Heart left ventricle (tissue), 16 donors: ENCODE data around the gene CD96. TPM values are rescaled to one million over a fixed set of nuclear protein-coding genes. Genes with fewer than 3 reads are reported as not detected.
"Not testable (repeated sequence)": the region's sequence is repeated elsewhere in the genome, so short reads cannot be mapped to it uniquely, and the experiment has no call there.

Experiments
- ATAC-seq, 4 donors: fragments of 200-7000 bp; cut with Tn5 transposase; one replicate each; pipeline ENCODE4 v1.9.1; 2020 to 2022; ENCODE audit warnings: moderate library complexity in 4 of 4, mild to moderate bottlenecking in 3 of 4, moderate number of reproducible peaks in 1 of 4
- DNase-seq, 5 donors: peaks; one replicate each; pipeline ENCODE4 v3.0.0-alpha.2; 2020
- H3K27ac ChIP-seq, 12 donors: fragments of 200-600 bp; sonication (generic) in 4 of 12; one replicate each; pipeline versions ENCODE4 v1.5.0 to v1.8.0; 2016 to 2022; ENCODE audit warnings: mild to moderate bottlenecking in 2 of 12
- H3K27me3 ChIP-seq, 9 donors: fragments of 200-600 bp; sonication (generic) in 2 of 9; one replicate each; pipeline versions ENCODE4 v1.5.1 to v1.8.0; 2016 to 2022; ENCODE audit warnings: mild to moderate bottlenecking in 3 of 9
- H3K36me3 ChIP-seq, 9 donors: fragments of 200-600 bp; sonication (generic) in 2 of 9; one replicate each; pipeline versions ENCODE4 v1.5.0 to v1.8.0; 2018 to 2022; ENCODE audit warnings: mild to moderate bottlenecking in 2 of 9
- H3K4me1 ChIP-seq, 12 donors: fragments of 200-600 bp; sonication (generic) in 4 of 12; one replicate each; pipeline versions ENCODE4 v1.5.0 to v1.8.0; 2016 to 2022; ENCODE audit warnings: mild to moderate bottlenecking in 3 of 12
- H3K4me3 ChIP-seq, 12 donors: fragments of 200-600 bp; sonication (generic) in 4 of 12; one replicate each; pipeline versions ENCODE4 v1.5.0 to v1.8.0; 2017 to 2022; ENCODE audit warnings: mild to moderate bottlenecking in 9 of 12, moderate library complexity in 4 of 12
- H3K9me3 ChIP-seq, 12 donors: fragments of 200-600 bp; sonication (generic) in 4 of 12; one replicate each; pipeline versions ENCODE4 v1.5.0 to v1.8.0; 2016 to 2022; ENCODE audit warnings: mild to moderate bottlenecking in 1 of 12
- POLR2A ChIP-seq, 2 donors: fragments of 450-650 bp; IDR thresholded peaks; one replicate each; pipeline ENCODE4 v1.6.1; 2017; ENCODE audit warnings: antibody characterized with exemption in 2 of 2, mild to moderate bottlenecking in 2 of 2, moderate library complexity in 2 of 2
- WGBS, 4 donors: extraction: QIAGEN DNeasy Blood & Tissue Kit in 2 of 4; methylation state at CpG; one replicate each; pipeline versions ENCODE4 v1.1.5 to v1.1.7; 2013 to 2018; 5-methylcytosine and 5-hydroxymethylcytosine counted together
- intact Hi-C, 10 donors: fragments of 100-400 bp; cut with DNase I; formaldehyde crosslinking; loops; one replicate each; pipeline versions ENCODE4 v1.11.1 to v1.14.2; 2022
- polyA plus RNA-seq, 2 donors: library from polyadenylated mRNA; stranded (reverse); fragments of 200-250 nt; gene quantifications; one replicate each; pipeline ENCODE4 v1.2.3, GENCODE V29; 2013
- total RNA-seq, 9 donors: library from RNA; depleted of rRNA in 2 of 9; stranded (reverse); fragments of >200 nt in 2 of 9; fragmentation: NEBNext Ultra II Directional in 3 of 9; extraction: Animal tissue kit (Norgen Biotek cat#: 25700) in 3 of 9; gene quantifications; one replicate each; pipeline versions ENCODE4 v1.1.0 to v1.2.4, GENCODE V29; 2016 to 2023
- TF ChIP-seq, protein P1 (sequence below), 12 donors: fragments of 200-600 bp; sonication (generic) in 4 of 12; IDR thresholded peaks; one replicate each; pipeline versions ENCODE4 v1.5.0 to v1.8.0; 2018 to 2022; ENCODE audit warnings: antibody characterized with exemption in 12 of 12, mild to moderate bottlenecking in 5 of 12
- donor health status: ischemic (EF 13 %, LVEDD 7.1; RV severe dilation, severe dysfunction).
- donor health status: healthy with polysubstance abuse.
- donor health status: DM: no; HTN: yes; CAD: no.
- donor health status: DM: no; HTN: no; CAD: no.
- donor health status: ischemic (EF 25% LVEDD 6.9; RV normal size, moderate dysfunction).
- donor health status: ischemic (EF 25% LVEDD 5.7; RV mildly dilated, moderate dysfunction).
- donor health status: healthy.
- donor health status: DM: yes; HTN: yes; CAD: no.
- donor health status: ischemic (EF 35%, LVEDD 5.7; RV mildly dilated, moderate dysfunction).
- donor health status: nonischemic (EF 11% LVEDD 7.7; RV severe dilation, severe dysfunction).
- donor health status: DM: yes; HTN: yes; CAD: no.
- donor health status: PGD.
- donor health status: ischemic (EF 29% LVEDD 5.4; RV normal size, mild dysfunction).
- donor health status: nonischemic (EF 23%, LVEDD 6.1; RV moderate dilation, normal function).

The CD96 gene
- total and polyA plus RNA-seq, 11 donors, result 0.08 to 4.4 (median 0.28) TPM; not detected in 4

DNA sequence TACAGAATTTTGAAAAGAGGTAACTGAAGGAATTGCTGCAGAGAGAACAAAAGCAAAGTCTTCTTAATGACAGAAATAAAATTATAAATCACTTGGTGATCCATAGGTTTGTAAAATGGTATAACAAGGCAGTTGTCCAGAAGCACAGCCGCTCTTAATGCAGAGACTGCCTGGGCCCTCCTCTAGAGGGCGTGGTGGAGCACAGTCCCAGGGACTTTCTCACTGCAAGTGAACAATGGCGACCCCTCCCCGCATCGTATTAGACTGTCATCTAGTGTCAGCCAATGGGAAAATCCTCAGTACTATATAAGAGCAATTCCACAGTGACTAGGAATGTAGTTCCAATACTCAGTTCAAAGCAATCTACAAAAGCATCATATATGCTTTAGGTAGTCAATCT, 79.5 kb downstream of the CD96 start:
- no peak overlapping the region for H3K4me3 ChIP-seq
- TF ChIP-seq POLR2A (IDR thresholded peaks at IDR 0.05), result no peak
- TF ChIP-seq, protein P1, sequence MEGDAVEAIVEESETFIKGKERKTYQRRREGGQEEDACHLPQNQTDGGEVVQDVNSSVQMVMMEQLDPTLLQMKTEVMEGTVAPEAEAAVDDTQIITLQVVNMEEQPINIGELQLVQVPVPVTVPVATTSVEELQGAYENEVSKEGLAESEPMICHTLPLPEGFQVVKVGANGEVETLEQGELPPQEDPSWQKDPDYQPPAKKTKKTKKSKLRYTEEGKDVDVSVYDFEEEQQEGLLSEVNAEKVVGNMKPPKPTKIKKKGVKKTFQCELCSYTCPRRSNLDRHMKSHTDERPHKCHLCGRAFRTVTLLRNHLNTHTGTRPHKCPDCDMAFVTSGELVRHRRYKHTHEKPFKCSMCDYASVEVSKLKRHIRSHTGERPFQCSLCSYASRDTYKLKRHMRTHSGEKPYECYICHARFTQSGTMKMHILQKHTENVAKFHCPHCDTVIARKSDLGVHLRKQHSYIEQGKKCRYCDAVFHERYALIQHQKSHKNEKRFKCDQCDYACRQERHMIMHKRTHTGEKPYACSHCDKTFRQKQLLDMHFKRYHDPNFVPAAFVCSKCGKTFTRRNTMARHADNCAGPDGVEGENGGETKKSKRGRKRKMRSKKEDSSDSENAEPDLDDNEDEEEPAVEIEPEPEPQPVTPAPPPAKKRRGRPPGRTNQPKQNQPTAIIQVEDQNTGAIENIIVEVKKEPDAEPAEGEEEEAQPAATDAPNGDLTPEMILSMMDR (IDR thresholded peaks at IDR 0.05), result peak in 5 of 12 donors; percentile 9 to 19 (median 14)
- H3K36me3 ChIP-seq, result no peaks in the 10 kb centered on the region
- DNase-seq (no peak), ATAC-seq (no peak)
- H3K9me3 ChIP-seq, result no peaks in the 10 kb centered on the region
- intact Hi-C loops, result no loop called here
- no peak overlapping the region for H3K27ac ChIP-seq
- WGBS, 4 donors, result 40 to 49% (median 44%) methylated on average over 5 of the region's 5 CpGs
- H3K27me3 ChIP-seq, result no peaks in the 10 kb centered on the region
- H3K4me1 ChIP-seq, result no peaks in the 10 kb centered on the region

DNA sequence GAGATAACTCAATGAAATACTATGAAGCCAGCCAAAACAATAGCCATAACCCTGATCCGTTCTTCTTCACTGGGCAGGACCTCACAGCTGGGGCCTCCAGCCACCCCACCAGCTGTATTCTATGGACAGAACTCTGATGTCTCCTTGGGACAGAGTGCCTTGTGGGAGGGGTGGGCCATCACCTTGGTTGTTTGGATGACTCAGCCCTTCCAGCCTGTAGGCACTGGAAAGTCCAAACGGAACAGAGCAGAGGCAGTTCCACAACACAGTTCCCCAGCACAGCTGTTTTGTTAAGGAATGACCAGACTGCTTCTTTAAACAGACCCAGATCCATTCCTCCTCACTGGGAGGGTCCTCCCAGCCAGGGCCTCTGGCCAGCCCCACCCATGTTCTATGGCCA, 85.1 kb downstream of the CD96 start:
- Histone ChIP-seq H3K27ac (no peak overlapping the region), H3K9me3 (peaks cover 0 to 25% (median 3%) of the 10 kb centered on the region in 12 donors), H3K27me3 (no peaks in the 10 kb centered on the region), H3K36me3 (no peaks in the 10 kb centered on the region), H3K4me1 (no peaks in the 10 kb centered on the region), H3K4me3 (no peak overlapping the region)
- TF ChIP-seq, protein P1 (IDR thresholded peaks at IDR 0.05), result no peak
- no peak for TF ChIP-seq POLR2A (IDR thresholded peaks at IDR 0.05)
- ATAC-seq (no peak), DNase-seq (no peak)
- intact Hi-C loops, result no loop called here
- WGBS, 4 donors, result 61 to 79% (median 70%) methylated on average over 2 of the region's 2 CpGs

DNA sequence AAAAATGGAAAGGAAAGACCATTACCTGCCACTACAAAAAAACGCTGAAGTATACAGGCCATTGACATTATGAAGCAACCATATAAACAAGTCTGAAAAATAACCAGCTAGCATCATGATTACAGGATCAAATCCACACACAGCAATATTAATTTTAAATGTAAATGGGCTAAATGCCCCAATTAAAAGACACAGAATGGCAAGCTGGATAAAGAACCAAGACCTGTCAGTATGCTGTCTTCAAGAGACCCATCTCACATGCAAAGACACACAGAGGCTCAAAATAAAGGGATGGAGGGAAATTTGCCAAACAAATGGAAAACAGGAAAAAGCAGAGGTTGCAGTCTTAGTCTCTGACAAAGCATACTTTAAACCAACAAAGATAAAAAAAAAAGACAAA, 87.0 kb downstream of the CD96 start:
- DNase-seq, intact Hi-C loops, H3K4me1 ChIP-seq, H3K27me3 ChIP-seq, H3K27ac ChIP-seq, ATAC-seq, H3K36me3 ChIP-seq, H3K4me3 ChIP-seq: not testable (repeated sequence)
- H3K9me3 ChIP-seq, result peaks cover 0 to 25% (median 3%) of the 10 kb centered on the region in 12 donors
- 90 to 97% (median 93%) methylated on average over 1 of the region's 1 CpG for WGBS, 4 donors

DNA sequence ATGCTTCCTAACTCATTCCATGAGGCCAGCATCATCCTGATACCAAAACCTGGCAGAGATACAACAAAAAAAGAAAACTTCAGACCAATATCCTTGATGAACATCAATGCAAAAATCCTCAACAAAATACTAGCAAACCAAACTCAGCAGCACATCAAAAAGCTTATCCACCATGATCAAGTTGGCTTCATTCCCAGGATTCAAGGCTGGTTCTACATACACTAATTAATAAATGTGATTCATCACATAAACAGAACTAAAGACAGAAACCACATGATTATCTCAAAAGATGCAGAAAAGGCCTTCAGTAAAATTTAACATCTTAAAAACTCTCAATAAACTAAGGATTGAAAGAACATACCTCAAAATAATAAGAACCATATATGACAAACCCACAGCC, 88.6 kb downstream of the CD96 start:
- H3K36me3 ChIP-seq, H3K27me3 ChIP-seq, H3K4me1 ChIP-seq, DNase-seq, ATAC-seq, intact Hi-C loops, H3K27ac ChIP-seq, H3K4me3 ChIP-seq: not testable (repeated sequence)
- peaks cover 0 to 25% (median 3%) of the 10 kb centered on the region in 12 donors for H3K9me3 ChIP-seq

DNA sequence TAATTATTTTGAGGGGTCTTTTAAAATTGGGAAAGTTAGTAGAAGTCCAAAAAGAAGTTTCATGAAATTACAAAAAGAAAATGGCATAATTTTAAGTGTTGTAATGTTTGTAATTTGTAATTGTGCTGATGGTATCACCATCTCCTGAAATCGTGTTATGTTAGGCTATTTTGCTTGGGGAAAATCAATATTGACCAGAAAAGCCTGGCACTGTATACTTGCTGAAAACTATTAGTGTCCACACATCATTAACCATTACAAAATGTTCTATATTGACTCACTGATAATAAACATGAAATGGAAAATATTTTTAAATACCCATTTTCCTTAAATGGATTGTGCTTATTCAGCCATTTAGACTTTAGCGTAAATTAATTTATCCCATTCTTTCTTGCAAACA, 93.4 kb downstream of the CD96 start:
- no peak overlapping the region for H3K4me3 ChIP-seq
- TF ChIP-seq, protein P1 (IDR thresholded peaks at IDR 0.05), result no peak
- TF ChIP-seq POLR2A (IDR thresholded peaks at IDR 0.05), result no peak
- H3K27ac ChIP-seq, result no peak overlapping the region
- DNase-seq (no peak), ATAC-seq (no peak)
- H3K9me3 ChIP-seq, result peaks cover 0 to 3% (median 0%) of the 10 kb centered on the region in 12 donors
- no peaks in the 10 kb centered on the region for H3K27me3 ChIP-seq
- no peaks in the 10 kb centered on the region for H3K36me3 ChIP-seq
- H3K4me1 ChIP-seq, result no peaks in the 10 kb centered on the region
- 77 to 85% (median 80%) methylated on average over 2 of the region's 2 CpGs for WGBS, 4 donors
- intact Hi-C loops, result no loop called here
